GM23248 (cell line): ENCODE results near the gene TMEM225. TPM values are rescaled to one million over a fixed set of nuclear protein-coding genes. Genes with fewer than 3 reads are reported as not detected.

Source experiments
- DNase-seq: peaks from one replicate; pipeline ENCODE4 v3.0.0-alpha.2; 2015
- H2AFZ ChIP-seq: fragments of 200-600 bp; sonication (generic); 2 replicates; pipeline ENCODE4 v1.6.1; 2016; ENCODE audit warnings: antibody characterized with exemption
- H3F3A ChIP-seq: fragments of 200-600 bp; sonication (generic); 2 replicates; pipeline ENCODE4 v1.6.1; 2016; ENCODE audit warnings: mild to moderate bottlenecking, antibody characterized with exemption, mixed run types; ENCODE audit not compliant: insufficient read depth
- H3K27ac ChIP-seq: fragments of 200-600 bp; sonication (generic); 2 replicates; pipeline ENCODE4 v1.5.1; 2016; ENCODE audit warnings: mild to moderate bottlenecking
- H3K27me3 ChIP-seq: fragments of 200-600 bp; sonication (generic); replicated peaks from 2 replicates; pipeline ENCODE4 v1.6.1; 2016; ENCODE audit warnings: mild to moderate bottlenecking; ENCODE audit not compliant: insufficient read depth
- H3K36me3 ChIP-seq: fragments of 200-600 bp; sonication (generic); 2 replicates; pipeline ENCODE4 v1.6.1; 2016; ENCODE audit warnings: low read depth, mild to moderate bottlenecking
- H3K4me1 ChIP-seq: fragments of 200-600 bp; sonication (generic); 2 replicates; pipeline ENCODE4 v1.6.1; 2016; ENCODE audit warnings: mild to moderate bottlenecking; ENCODE audit not compliant: insufficient read depth
- H3K4me2 ChIP-seq: fragments of 200-600 bp; sonication (generic); one replicate; pipeline ENCODE4 v1.6.1; 2016; ENCODE audit warnings: mild to moderate bottlenecking; ENCODE audit not compliant: unreplicated experiment
- H3K4me3 ChIP-seq: fragments of 200-600 bp; sonication (generic); 2 replicates; pipeline ENCODE4 v1.5.1; 2016; ENCODE audit warnings: mild to moderate bottlenecking
- H3K79me2 ChIP-seq: fragments of 200-600 bp; sonication (generic); 2 replicates; pipeline ENCODE4 v1.6.1; 2016; ENCODE audit warnings: mild to moderate bottlenecking; ENCODE audit not compliant: insufficient read depth
- H3K9ac ChIP-seq: fragments of 200-600 bp; sonication (generic); 2 replicates; pipeline ENCODE4 v1.6.1; 2016; ENCODE audit warnings: mild to moderate bottlenecking
- H3K9me2 ChIP-seq: fragments of 200-600 bp; sonication (generic); 2 replicates; pipeline ENCODE4 v1.6.1; 2016; ENCODE audit warnings: mixed run types, mild to moderate bottlenecking, moderate library complexity; ENCODE audit not compliant: insufficient read depth
- H3K9me3 ChIP-seq: fragments of 200-600 bp; sonication (generic); one replicate; pipeline ENCODE4 v1.6.1; 2017; ENCODE audit warnings: low read depth
- H4K20me1 ChIP-seq: fragments of 200-600 bp; sonication (generic); 2 replicates; pipeline ENCODE4 v1.6.0; 2016; ENCODE audit not compliant: insufficient read depth
- EZH2 ChIP-seq: fragments of 200-600 bp; sonication (generic); IDR thresholded peaks from 2 replicates; pipeline ENCODE4 v1.6.1; 2018; ENCODE audit warnings: antibody characterized with exemption, mild to moderate bottlenecking; ENCODE audit not compliant: insufficient read depth, poor library complexity, severe bottlenecking
- EZH2phosphoT487 ChIP-seq: fragments of 200-600 bp; sonication (generic); IDR thresholded peaks from 2 replicates; pipeline ENCODE4 v1.6.1; 2018; ENCODE audit warnings: antibody characterized with exemption, moderate library complexity, mild to moderate bottlenecking, low read depth; ENCODE audit not compliant: insufficient read depth
- WGBS, 2 experiments: methylation state at CpG; one replicate each; pipeline ENCODE4 v1.1.6; 2015 to 2017; ENCODE audit warnings: low lambda C conversion rate in 2 of 2, low coverage in 1 of 2; ENCODE audit errors: missing lambda C conversion rate in 2 of 2; 5-methylcytosine and 5-hydroxymethylcytosine counted together
- in situ Hi-C: fragments of 300-500 bp; cut with MboI; formaldehyde crosslinking; loops from 2 replicates; pipeline ENCODE4 v1.15.0; 2020
- polyA plus RNA-seq: library from polyadenylated mRNA; unstranded; fragments of >200 nt; fragmentation: Nextera tagmentation; extraction: Ambion mirVana; gene quantifications from 2 replicates; pipeline ENCODE4 v1.2.1, GENCODE V29; 2016
- total RNA-seq: library from RNA; depleted of rRNA; stranded (reverse); fragments of >200 nt; shearing (Covaris generic); gene quantifications from 2 replicates; pipeline ENCODE4 v1.2.3, GENCODE V29; 2014; rRNA removed

TMEM225 gene
- total RNA-seq (not detected in 2 replicates), polyA plus RNA-seq (not detected in 2 replicates)

GRCh38 chr11:123885570-123885969 lies at the start of gene TMEM225:
TMEM225 (minus strand) TSS chr11:123885670; CDS start chr11:123885425, 245 bp downstream.
- Histone ChIP-seq H3F3A (no peaks in the 10 kb centered on the region), H2AFZ (no peak within 1 kb of the TSS), H3K79me2 (no peaks in the 10 kb centered on the region), H3K9ac (no peak within 1 kb of the TSS), H3K9me2 (no peaks in the 10 kb centered on the region), H4K20me1 (no peaks in the 10 kb centered on the region), H3K4me2 (no peak within 1 kb of the TSS), H3K36me3 (no peaks in the 10 kb centered on the region), H3K9me3 (no peaks in the 10 kb centered on the region), H3K27ac (no peak within 1 kb of the TSS), H3K27me3 (no peaks in the 10 kb centered on the region), H3K4me3 (no peak within 1 kb of the TSS), H3K4me1 (no peaks in the 10 kb centered on the region)
- WGBS, 2 experiments: 17 to 19% methylated on average over 3 of the region's 3 CpGs
- TF ChIP-seq EZH2phosphoT487 (no peak), EZH2 (no peak)
- DNase-seq: no peak
- in situ Hi-C loops: no loop called here

DNA sequence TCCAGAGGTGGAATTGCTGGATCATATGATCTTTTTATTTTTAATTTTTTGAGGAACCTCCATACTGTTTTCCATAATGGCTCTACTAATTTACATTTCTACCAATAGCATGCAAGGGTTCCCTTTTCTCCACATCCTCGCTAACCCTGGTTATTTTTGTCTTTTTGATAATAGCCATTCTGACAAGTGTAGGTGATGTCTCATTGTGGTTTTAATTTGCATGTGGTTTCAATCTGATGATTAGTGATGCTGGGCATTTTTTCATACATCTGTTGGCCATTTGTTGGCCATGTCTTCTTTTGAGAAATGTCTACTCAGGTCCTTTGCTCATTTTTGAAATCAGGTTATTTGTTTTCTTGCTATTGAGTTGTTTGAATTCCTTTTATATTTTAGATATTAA lies 38.6 kb upstream of the TMEM225 start:
- no peaks in the 10 kb centered on the region for H3K9me2 ChIP-seq
- H3K9me3 ChIP-seq: no peaks in the 10 kb centered on the region
- no peaks in the 10 kb centered on the region for H3K36me3 ChIP-seq
- H3K9ac ChIP-seq: no peak overlapping the region
- H3K79me2 ChIP-seq: no peaks in the 10 kb centered on the region
- no peak overlapping the region for H3K4me2 ChIP-seq
- H3K4me1 ChIP-seq: no peaks in the 10 kb centered on the region
- H3K27me3 ChIP-seq: no peaks in the 10 kb centered on the region
- TF ChIP-seq EZH2phosphoT487: no peak
- TF ChIP-seq EZH2: no peak
- in situ Hi-C loops: no loop called here
- no peak overlapping the region for H3K4me3 ChIP-seq
- no peak for DNase-seq
- no peaks in the 10 kb centered on the region for H4K20me1 ChIP-seq
- H3K27ac ChIP-seq: no peak overlapping the region
- no peaks in the 10 kb centered on the region for H3F3A ChIP-seq
- no peak overlapping the region for H2AFZ ChIP-seq
- WGBS, 2 experiments: 0% methylated on average over 1 of the region's 1 CpG

DNA sequence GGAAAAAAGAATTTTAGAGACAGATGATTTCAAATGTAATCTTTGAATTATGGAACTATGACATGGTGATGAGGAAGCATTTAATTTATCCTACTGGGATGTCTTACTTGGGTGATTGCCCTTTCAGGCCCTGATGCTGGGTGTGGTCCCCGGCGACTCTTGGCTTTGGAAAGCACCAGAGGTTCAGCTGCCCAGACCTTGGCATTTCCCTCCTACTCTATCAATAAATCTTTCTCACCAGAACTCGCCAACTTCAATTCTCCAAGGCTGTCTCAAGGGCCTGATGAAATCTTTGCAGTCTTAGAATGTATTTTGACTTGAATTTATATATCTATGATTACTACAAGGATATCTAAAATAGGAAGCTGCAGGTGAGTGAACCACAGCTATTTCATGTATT lies 35.5 kb upstream of the TMEM225 start:
- Histone ChIP-seq H3K4me2 (no peak overlapping the region), H3K27ac (no peak overlapping the region), H3K4me1 (no peaks in the 10 kb centered on the region), H3K9me3 (no peaks in the 10 kb centered on the region), H4K20me1 (no peaks in the 10 kb centered on the region), H3F3A (no peaks in the 10 kb centered on the region), H3K9me2 (no peaks in the 10 kb centered on the region), H2AFZ (no peak overlapping the region), H3K79me2 (no peaks in the 10 kb centered on the region), H3K4me3 (no peak overlapping the region), H3K9ac (no peak overlapping the region), H3K36me3 (no peaks in the 10 kb centered on the region), H3K27me3 (no peaks in the 10 kb centered on the region)
- in situ Hi-C loops: no loop called here
- WGBS, 2 experiments: 24 to 31% methylated on average over 3 of the region's 3 CpGs
- DNase-seq: no peak
- TF ChIP-seq EZH2: no peak
- TF ChIP-seq EZH2phosphoT487: no peak

DNA sequence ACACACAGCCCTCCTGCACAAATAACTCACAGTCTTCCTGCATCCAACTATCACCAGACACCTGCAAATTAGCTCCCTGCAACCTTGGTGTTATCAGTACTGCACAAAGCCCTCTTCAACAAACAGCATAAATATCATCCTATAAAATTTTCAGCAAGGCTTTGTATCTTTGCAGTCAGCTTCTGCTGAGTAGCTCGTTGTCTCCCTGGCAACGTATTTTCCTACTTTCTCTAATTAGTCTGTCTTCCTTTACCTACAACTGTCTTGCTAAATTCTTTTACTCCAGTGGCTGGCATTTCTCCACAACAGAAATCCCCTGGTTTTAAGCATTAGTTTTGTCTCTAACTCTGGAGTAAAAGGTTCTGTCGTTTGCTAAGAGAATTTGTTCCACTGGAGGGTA lies 20.4 kb upstream of the TMEM225 start:
- H3F3A ChIP-seq: no peaks in the 10 kb centered on the region
- H3K9me3 ChIP-seq: no peaks in the 10 kb centered on the region
- peaks cover 4% of the 10 kb centered on the region for H3K27me3 ChIP-seq
- no peak overlapping the region for H3K4me2 ChIP-seq
- H2AFZ ChIP-seq: no peak overlapping the region
- no peak for DNase-seq
- H3K9me2 ChIP-seq: no peaks in the 10 kb centered on the region
- TF ChIP-seq EZH2 (no peak), EZH2phosphoT487 (no peak)
- H3K4me1 ChIP-seq: no peaks in the 10 kb centered on the region
- no peak overlapping the region for H3K9ac ChIP-seq
- H3K4me3 ChIP-seq: no peak overlapping the region
- H4K20me1 ChIP-seq: no peaks in the 10 kb centered on the region
- WGBS, 2 experiments: 9 to 14% methylated on average over 3 of the region's 3 CpGs
- no peaks in the 10 kb centered on the region for H3K36me3 ChIP-seq
- no peak overlapping the region for H3K27ac ChIP-seq
- in situ Hi-C loops: no loop called here
- no peaks in the 10 kb centered on the region for H3K79me2 ChIP-seq

- WGBS, 2 experiments: 14 to 17% methylated on average over 3 of the region's 3 CpGs
- in situ Hi-C loops: no loop called here
Measured at GRCh38 chr11:123904932-123905331, 19.5 kb upstream of the TMEM225 start.

More at GRCh38 chr11:123904932-123905331, 19.5 kb upstream of the TMEM225 start:
- H3K36me3 ChIP-seq: no peaks in the 10 kb centered on the region
- H3K9me3 ChIP-seq: no peaks in the 10 kb centered on the region
- no peak overlapping the region for H3K4me2 ChIP-seq
- no peak overlapping the region for H2AFZ ChIP-seq
- H3K9me2 ChIP-seq: no peaks in the 10 kb centered on the region
- no peak overlapping the region for H3K27ac ChIP-seq
- H3K4me1 ChIP-seq: no peaks in the 10 kb centered on the region
- DNase-seq: no peak
- no peak overlapping the region for H3K4me3 ChIP-seq
- no peaks in the 10 kb centered on the region for H4K20me1 ChIP-seq
- no peaks in the 10 kb centered on the region for H3F3A ChIP-seq
- H3K27me3 ChIP-seq: peaks cover 4% of the 10 kb centered on the region
- TF ChIP-seq EZH2phosphoT487: no peak
- TF ChIP-seq EZH2: no peak
- H3K9ac ChIP-seq: no peak overlapping the region
- H3K79me2 ChIP-seq: no peaks in the 10 kb centered on the region
